ENCODE data around the gene REP15.

GRCh38 chr12:27723212-27723611, 27.0 kb downstream of the REP15 start:
- no peak for TF ChIP-seq TCF12 (IDR thresholded peaks at IDR 0.05; ENCODE audit: low read depth, low read length)
- TF ChIP-seq JUN (IDR thresholded peaks at IDR 0.05; ENCODE audit: low read depth, low read length), result no peak
- TF ChIP-seq CREB1 (IDR thresholded peaks at IDR 0.05), result no peak
- no peak for TF ChIP-seq SUZ12 (IDR thresholded peaks at IDR 0.05; ENCODE audit: low read length)
- TF ChIP-seq TEAD4 (IDR thresholded peaks at IDR 0.05; ENCODE audit: low read depth, low read length), result no peak
- TF ChIP-seq POLR2A (IDR thresholded peaks at IDR 0.05; ENCODE audit: control extremely low read depth in 1 of 2, low read depth in 2 of 2, low read length in 2 of 2), result no peak
- TF ChIP-seq ZNF274 (IDR thresholded peaks at IDR 0.05; ENCODE audit: borderline replicate concordance, extremely low read depth, low read length), result no peak
- TF ChIP-seq, protein P1, sequence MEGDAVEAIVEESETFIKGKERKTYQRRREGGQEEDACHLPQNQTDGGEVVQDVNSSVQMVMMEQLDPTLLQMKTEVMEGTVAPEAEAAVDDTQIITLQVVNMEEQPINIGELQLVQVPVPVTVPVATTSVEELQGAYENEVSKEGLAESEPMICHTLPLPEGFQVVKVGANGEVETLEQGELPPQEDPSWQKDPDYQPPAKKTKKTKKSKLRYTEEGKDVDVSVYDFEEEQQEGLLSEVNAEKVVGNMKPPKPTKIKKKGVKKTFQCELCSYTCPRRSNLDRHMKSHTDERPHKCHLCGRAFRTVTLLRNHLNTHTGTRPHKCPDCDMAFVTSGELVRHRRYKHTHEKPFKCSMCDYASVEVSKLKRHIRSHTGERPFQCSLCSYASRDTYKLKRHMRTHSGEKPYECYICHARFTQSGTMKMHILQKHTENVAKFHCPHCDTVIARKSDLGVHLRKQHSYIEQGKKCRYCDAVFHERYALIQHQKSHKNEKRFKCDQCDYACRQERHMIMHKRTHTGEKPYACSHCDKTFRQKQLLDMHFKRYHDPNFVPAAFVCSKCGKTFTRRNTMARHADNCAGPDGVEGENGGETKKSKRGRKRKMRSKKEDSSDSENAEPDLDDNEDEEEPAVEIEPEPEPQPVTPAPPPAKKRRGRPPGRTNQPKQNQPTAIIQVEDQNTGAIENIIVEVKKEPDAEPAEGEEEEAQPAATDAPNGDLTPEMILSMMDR (IDR thresholded peaks at IDR 0.05; ENCODE audit: control extremely low read depth in 1 of 3, insufficient read depth in 1 of 3, low read depth in 1 of 3, low read length in 3 of 3), result no peak
- TF ChIP-seq SIN3A (conservative IDR thresholded peaks at IDR 0.05 in 1 of 2, IDR thresholded peaks at IDR 0.05 in 1 of 2; ENCODE audit: low read depth in 1 of 2, low read length in 2 of 2), result no peak
- TF ChIP-seq CHD2 (IDR thresholded peaks at IDR 0.05; ENCODE audit: low read length), result no peak
- TF ChIP-seq POLR2AphosphoS5 (IDR thresholded peaks at IDR 0.05; ENCODE audit: low read depth, low read length), result no peak
- no peak for TF ChIP-seq KDM1A (IDR thresholded peaks at IDR 0.05; ENCODE audit: borderline replicate concordance, low read length)
- no peak for TF ChIP-seq SRF (IDR thresholded peaks at IDR 0.05; ENCODE audit: low read depth, low read length)
